ENCODE measurements around the gene MTG1.
"Not testable (repeated sequence)": the region's sequence is repeated elsewhere in the genome, so short reads cannot be mapped to it uniquely, and the experiment has no call there.

MTG1 gene

GRCh38 chr10:133359554-133359971, 34.4 kb upstream of the MTG1 start:
- DNase-seq (ENCODE audit: low read depth) = no peak

GRCh38 chr10:133359972-133360610, 33.9 kb upstream of the MTG1 start:
- no peak for DNase-seq (ENCODE audit: low read depth)

GRCh38 chr10:133361227-133361626, 32.7 kb upstream of the MTG1 start:
- DNase-seq (ENCODE audit: low read depth) = no peak

GRCh38 chr10:133361773-133362441, 32.0 kb upstream of the MTG1 start:
- DNase-seq (ENCODE audit: low read depth) = no peak

GRCh38 chr10:133362846-133363245, 31.1 kb upstream of the MTG1 start:
- no peak for DNase-seq (ENCODE audit: low read depth)

GRCh38 chr10:133364645-133365431, 29.1 kb upstream of the MTG1 start:
- no peak for DNase-seq (ENCODE audit: low read depth)

- DNase-seq (ENCODE audit: low read depth) = no peak
These were observed 28.4 kb upstream of the MTG1 start for GRCh38 chr10:133365461-133366129.

GRCh38 chr10:133366130-133366478, 27.9 kb upstream of the MTG1 start:
- no peak for DNase-seq (ENCODE audit: low read depth)

- DNase-seq (ENCODE audit: low read depth) = no peak
These were observed 27.2 kb upstream of the MTG1 start for GRCh38 chr10:133366751-133367150.

- not testable (repeated sequence) for DNase-seq (ENCODE audit: low read depth)
These were observed 26.5 kb upstream of the MTG1 start for GRCh38 chr10:133367461-133367860.

- no peak for DNase-seq (ENCODE audit: low read depth)
These were observed 25.8 kb upstream of the MTG1 start for GRCh38 chr10:133368153-133368552.

GRCh38 chr10:133370030-133370786, 23.7 kb upstream of the MTG1 start:
- no peak for DNase-seq (ENCODE audit: low read depth)

GRCh38 chr10:133372507-133372906, 21.4 kb upstream of the MTG1 start:
- DNase-seq (ENCODE audit: low read depth) = no peak

GRCh38 chr10:133373174-133374090, 20.5 kb upstream of the MTG1 start, which contains the start of gene ECHS1:
ECHS1 (minus strand) TSS chr10:133373354; CDS start chr10:133373333, 21 bp downstream.
- peak; percentile 49 for DNase-seq (ENCODE audit: low read depth)

GRCh38 chr10:133375357-133376115, 18.4 kb upstream of the MTG1 start:
- DNase-seq (ENCODE audit: low read depth) = no peak

GRCh38 chr10:133376183-133376582, 17.8 kb upstream of the MTG1 start:
- not testable (repeated sequence) for DNase-seq (ENCODE audit: low read depth)

- no peak for DNase-seq (ENCODE audit: low read depth)
These were observed 16.7 kb upstream of the MTG1 start for GRCh38 chr10:133377025-133377817.

GRCh38 chr10:133377818-133378250, 16.1 kb upstream of the MTG1 start:
- no peak for DNase-seq (ENCODE audit: low read depth)
